ENCODE results near the gene SP9.

The SP9 gene

DNA sequence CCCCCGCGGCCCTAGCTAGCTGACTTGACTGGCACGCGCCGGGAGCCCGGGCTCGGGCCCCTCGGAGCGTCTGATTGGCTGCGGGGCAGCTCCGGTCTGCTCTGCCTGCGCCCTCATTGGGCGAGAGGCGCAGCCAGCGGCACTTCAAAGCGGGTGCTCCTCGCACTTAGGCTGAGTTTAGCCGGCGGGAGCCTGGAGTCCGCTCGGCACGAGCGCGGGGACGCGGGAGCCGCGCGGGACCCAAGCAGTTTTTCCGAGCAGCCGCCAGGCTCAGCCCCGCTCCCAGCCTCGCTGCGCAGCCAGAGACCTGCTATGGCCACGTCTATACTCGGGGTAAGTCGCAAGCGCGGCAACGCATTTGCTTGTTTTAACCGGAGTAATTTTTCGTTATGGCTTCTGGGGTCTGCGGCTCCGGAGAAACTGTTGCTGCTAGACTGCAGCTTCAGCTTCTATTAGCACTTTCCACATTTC lies at the start of gene SP9:
Gene SP9, plus strand, starts transcription at position 174 of the 471 bp plus-strand sequence. Its CDS starts 139 bp downstream, at position 313.
- Histone ChIP-seq H3K9me3 (replicated peaks in 1 of 11) (peaks cover 0 to 21% (median 8%) of the 10 kb centered on the region in 11 experiments; a peak in 12 of 22 replicates), H3K27ac (no peak within 1 kb of the TSS), H4K20me1 (peaks cover 0 to 99% (median 88%) of the 10 kb centered on the region in 11 experiments; a peak in 20 of 22 replicates), H3K27me3 (peaks cover 100% of the 10 kb centered on the region in 11 experiments), H3K4me3 (peak within 1 kb of the TSS in 4 of 10 experiments; percentile 1 to 65 (median 56); a peak in 4 of 20 replicates), H3K9ac (no peak within 1 kb of the TSS), H3K4me2 (peak within 1 kb of the TSS in 4 of 11 experiments; percentile 94 to 99 (median 96); a peak in 7 of 22 replicates), H3K4me1 (peaks cover 16 to 33% (median 22%) of the 10 kb centered on the region in 10 experiments), H3K36me3 (no peaks in the 10 kb centered on the region)
- no peak for TF ChIP-seq Cebpa-rat (IDR thresholded peaks at IDR 0.05)

DNA sequence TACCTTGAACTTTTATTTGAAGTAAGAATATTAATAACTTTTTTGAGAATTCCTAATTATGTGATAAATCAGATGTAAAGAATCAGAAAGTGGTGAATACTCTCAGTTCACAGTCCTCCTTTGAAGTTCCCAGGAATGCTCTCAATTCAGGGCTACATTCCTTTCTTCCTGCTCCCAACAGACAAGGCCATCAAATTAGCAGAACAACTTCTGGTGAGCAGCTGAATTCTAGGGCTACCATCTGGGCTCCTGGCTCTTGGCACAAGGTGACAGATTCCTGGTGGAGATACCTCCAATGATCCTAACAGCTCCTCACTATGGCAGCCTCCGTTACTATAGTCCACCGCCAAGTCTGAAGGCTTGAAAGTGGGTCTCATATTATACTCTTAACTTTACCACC lies 48.6 kb upstream of the SP9 start:
- 0 out of 22 replicates have a peak, but pooled peaks cover 0 to 3% (median 0%) of the 10 kb centered on the region in 11 experiments for H3K9me3 ChIP-seq (replicated peaks in 1 of 11)
- H3K9ac ChIP-seq = no peak overlapping the region
- H4K20me1 ChIP-seq = no peaks in the 10 kb centered on the region
- H3K4me2 ChIP-seq = no peak overlapping the region
- H3K4me1 ChIP-seq = peaks cover 0 to 16% (median 0%) of the 10 kb centered on the region in 10 experiments; a peak in 6 of 20 replicates
- no peak overlapping the region for H3K27ac ChIP-seq
- TF ChIP-seq Cebpa-rat (IDR thresholded peaks at IDR 0.05) = no peak
- no peaks in the 10 kb centered on the region for H3K27me3 ChIP-seq
- no peaks in the 10 kb centered on the region for H3K36me3 ChIP-seq
- no peak overlapping the region for H3K4me3 ChIP-seq

DNA sequence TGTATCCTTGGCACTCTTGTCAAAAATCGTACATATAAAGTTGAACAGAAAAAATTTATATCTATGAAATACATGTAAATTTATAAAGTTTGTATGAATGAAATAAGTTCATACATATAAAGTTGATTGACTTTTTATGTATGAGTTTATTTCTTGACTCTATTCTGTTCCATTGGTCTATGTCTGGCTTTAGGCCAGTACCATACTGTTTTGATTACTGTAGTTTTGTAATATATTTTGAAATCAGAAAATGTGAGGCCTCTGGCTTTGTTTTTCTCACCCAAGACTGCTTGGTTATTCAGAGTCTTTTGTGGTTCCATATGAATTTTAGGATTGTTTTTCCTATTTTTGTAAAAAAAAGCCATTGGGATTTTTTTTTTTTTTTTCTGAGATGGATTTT lies 41.8 kb upstream of the SP9 start:
- H3K4me3 ChIP-seq = no peak overlapping the region
- no peaks in the 10 kb centered on the region for H3K36me3 ChIP-seq
- H3K4me1 ChIP-seq = no peaks in the 10 kb centered on the region
- no peaks in the 10 kb centered on the region for H4K20me1 ChIP-seq
- H3K27me3 ChIP-seq = no peaks in the 10 kb centered on the region
- peaks cover 14 to 19% (median 16%) of the 10 kb centered on the region in 11 experiments; a peak in 21 of 22 replicates for H3K9me3 ChIP-seq (replicated peaks in 1 of 11)
- no peak overlapping the region for H3K4me2 ChIP-seq
- H3K27ac ChIP-seq = no peak overlapping the region
- TF ChIP-seq Cebpa-rat (IDR thresholded peaks at IDR 0.05) = no peak
- no peak overlapping the region for H3K9ac ChIP-seq

DNA sequence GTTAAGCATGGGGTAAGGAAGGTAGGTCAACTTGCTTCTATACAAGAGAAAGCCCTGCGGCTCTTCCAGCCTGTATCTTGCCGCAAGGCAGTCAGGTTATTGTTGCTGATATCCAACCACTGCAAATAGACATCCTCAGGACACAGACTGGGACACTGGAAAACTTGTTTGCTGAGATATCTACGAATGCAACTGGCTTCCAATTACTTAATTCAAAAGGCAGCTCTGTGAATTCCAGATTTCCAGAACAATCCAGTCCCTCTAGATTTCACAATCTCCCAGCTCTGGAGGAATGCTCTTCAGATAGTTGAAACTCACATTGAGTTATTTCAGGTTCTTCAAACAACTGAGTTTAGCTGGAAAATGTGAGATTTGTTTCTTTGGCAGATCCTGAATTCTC lies 34.6 kb upstream of the SP9 start:
- no peaks in the 10 kb centered on the region for H3K9me3 ChIP-seq (replicated peaks in 1 of 11)

DNA sequence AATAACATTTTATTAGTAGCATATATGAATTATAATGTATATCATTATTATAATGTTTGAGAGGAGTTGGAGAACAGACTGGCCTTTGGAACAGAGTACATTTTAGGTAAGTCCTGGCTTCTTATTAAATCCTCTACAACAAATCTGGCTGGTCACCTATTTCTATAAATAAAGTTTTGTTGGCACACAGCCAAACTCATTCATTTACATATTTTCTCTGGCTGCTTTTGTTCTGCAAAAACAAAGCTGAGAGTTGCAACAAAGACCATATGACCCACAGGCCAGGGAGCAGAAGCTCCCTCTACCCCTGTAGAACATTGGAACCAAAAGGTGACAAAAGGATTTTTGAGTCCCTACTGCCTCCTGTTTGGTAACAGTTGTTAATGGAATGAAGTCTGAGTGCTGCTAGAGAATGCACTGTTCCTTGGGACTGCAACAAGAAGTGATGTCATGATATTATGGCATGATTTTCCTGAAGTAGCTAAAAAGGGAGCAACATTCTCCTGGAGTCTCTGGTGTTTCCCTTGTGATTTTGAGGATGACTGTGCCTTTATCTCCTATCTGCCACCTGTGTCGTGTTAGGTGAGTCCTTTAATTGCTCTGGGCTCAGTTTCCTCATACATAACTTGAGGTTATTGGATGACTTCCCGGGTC lies 22.0 kb upstream of the SP9 start:
- no peaks in the 10 kb centered on the region for H3K4me1 ChIP-seq
- no peaks in the 10 kb centered on the region for H3K27me3 ChIP-seq
- no peak overlapping the region for H3K9ac ChIP-seq
- no peak overlapping the region for H3K4me3 ChIP-seq
- no peaks in the 10 kb centered on the region for H3K36me3 ChIP-seq
- H3K9me3 ChIP-seq (replicated peaks in 1 of 11) = no peaks in the 10 kb centered on the region
- H4K20me1 ChIP-seq = no peaks in the 10 kb centered on the region
- TF ChIP-seq Cebpa-rat (IDR thresholded peaks at IDR 0.05) = no peak
- H3K4me2 ChIP-seq = no peak overlapping the region
- no peak overlapping the region for H3K27ac ChIP-seq

More for the DNA sequence above, 34.6 kb upstream of the SP9 start:
- no peak overlapping the region for H3K4me3 ChIP-seq
- H3K9ac ChIP-seq = no peak overlapping the region
- TF ChIP-seq Cebpa-rat (IDR thresholded peaks at IDR 0.05) = no peak
- no peaks in the 10 kb centered on the region for H3K36me3 ChIP-seq
- no peaks in the 10 kb centered on the region for H3K27me3 ChIP-seq
- H3K27ac ChIP-seq = no peak overlapping the region
- no peaks in the 10 kb centered on the region for H3K4me1 ChIP-seq
- no peaks in the 10 kb centered on the region for H4K20me1 ChIP-seq
- no peak overlapping the region for H3K4me2 ChIP-seq

DNA sequence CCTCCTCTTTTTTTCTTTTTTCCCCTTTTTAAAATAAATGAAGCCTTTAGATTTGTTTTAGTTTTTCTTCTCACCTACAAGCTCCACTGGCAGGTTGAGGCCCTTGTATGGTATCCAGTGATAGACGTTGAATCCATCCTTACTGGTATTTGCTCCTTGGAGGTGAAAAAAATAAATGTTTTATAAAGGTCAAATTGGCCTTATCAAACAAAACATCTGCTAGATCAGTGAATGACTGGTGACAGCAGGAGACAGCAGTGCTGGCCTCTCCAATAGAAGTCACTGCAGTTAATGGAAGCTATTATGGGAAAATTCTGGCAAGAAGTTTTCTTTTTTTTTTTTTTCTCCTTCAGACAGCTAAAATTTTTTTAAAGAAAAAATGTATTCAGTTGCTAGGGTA lies 12.6 kb upstream of the SP9 start:
- no peak for TF ChIP-seq Cebpa-rat (IDR thresholded peaks at IDR 0.05)
- peaks cover 34 to 55% (median 47%) of the 10 kb centered on the region in 11 experiments for H3K27me3 ChIP-seq
- no peak overlapping the region for H3K4me2 ChIP-seq
- H3K36me3 ChIP-seq = no peaks in the 10 kb centered on the region
- H3K27ac ChIP-seq = no peak overlapping the region
- H3K4me1 ChIP-seq = peaks cover 0 to 10% (median 9%) of the 10 kb centered on the region in 10 experiments; a peak in 15 of 20 replicates
- no peak overlapping the region for H3K9ac ChIP-seq
- peaks cover 0 to 9% (median 6%) of the 10 kb centered on the region in 11 experiments; a peak in 13 of 22 replicates for H4K20me1 ChIP-seq
- no peak overlapping the region for H3K4me3 ChIP-seq
- H3K9me3 ChIP-seq (replicated peaks in 1 of 11) = peaks cover 10 to 20% (median 16%) of the 10 kb centered on the region in 11 experiments

DNA sequence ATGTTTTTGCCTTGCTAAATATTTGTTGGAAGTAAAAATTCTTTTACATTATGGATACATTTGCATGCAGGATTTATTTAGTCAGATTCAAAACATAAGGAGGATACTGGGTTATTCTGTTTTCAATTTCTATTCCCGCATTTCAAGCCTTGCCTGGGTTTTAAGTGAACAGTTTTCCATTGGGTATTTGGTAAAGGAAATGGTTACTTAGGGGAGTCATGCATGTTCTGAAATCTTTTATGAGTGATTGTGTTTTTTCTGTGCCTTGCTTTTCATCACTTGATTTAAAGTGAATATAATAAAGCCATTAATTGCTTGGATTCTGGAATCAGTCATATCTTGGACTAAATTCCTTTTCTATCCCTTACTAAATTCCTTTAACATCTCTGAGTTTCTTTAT lies 12.0 kb upstream of the SP9 start:
- peaks cover 0 to 15% (median 12%) of the 10 kb centered on the region in 11 experiments; a peak in 13 of 22 replicates for H4K20me1 ChIP-seq
- TF ChIP-seq Cebpa-rat (IDR thresholded peaks at IDR 0.05) = no peak
- H3K27me3 ChIP-seq = peaks cover 40 to 61% (median 53%) of the 10 kb centered on the region in 11 experiments
- H3K4me3 ChIP-seq = no peak overlapping the region
- no peak overlapping the region for H3K4me2 ChIP-seq
- H3K27ac ChIP-seq = no peak overlapping the region
- H3K4me1 ChIP-seq = peaks cover 0 to 14% (median 11%) of the 10 kb centered on the region in 10 experiments; a peak in 15 of 20 replicates
- H3K36me3 ChIP-seq = no peaks in the 10 kb centered on the region
- no peak overlapping the region for H3K9ac ChIP-seq
- peaks cover 13 to 26% (median 22%) of the 10 kb centered on the region in 11 experiments for H3K9me3 ChIP-seq (replicated peaks in 1 of 11)

DNA sequence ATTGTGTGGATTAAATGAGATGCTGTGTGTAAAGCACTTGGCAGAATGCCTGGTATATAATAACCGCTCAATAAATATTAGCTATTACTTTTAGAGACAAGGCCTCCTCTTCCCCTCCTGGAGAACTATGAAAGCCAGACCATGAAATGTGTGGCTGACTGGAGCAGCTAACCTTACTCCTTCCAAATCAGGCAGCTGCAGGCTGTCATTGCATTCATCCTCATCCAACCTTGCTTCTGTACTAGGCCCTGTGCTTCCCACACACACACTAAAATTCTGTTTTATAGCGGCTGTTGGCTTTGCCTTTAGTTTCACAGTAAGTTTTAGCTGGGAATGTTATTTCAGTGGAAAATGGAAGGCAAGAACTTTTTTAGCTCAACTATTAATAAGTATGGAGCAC lies 10.2 kb upstream of the SP9 start:
- H3K27me3 ChIP-seq = peaks cover 57 to 79% (median 70%) of the 10 kb centered on the region in 11 experiments
- H3K36me3 ChIP-seq = no peaks in the 10 kb centered on the region
- H3K4me2 ChIP-seq = no peak overlapping the region

DNA sequence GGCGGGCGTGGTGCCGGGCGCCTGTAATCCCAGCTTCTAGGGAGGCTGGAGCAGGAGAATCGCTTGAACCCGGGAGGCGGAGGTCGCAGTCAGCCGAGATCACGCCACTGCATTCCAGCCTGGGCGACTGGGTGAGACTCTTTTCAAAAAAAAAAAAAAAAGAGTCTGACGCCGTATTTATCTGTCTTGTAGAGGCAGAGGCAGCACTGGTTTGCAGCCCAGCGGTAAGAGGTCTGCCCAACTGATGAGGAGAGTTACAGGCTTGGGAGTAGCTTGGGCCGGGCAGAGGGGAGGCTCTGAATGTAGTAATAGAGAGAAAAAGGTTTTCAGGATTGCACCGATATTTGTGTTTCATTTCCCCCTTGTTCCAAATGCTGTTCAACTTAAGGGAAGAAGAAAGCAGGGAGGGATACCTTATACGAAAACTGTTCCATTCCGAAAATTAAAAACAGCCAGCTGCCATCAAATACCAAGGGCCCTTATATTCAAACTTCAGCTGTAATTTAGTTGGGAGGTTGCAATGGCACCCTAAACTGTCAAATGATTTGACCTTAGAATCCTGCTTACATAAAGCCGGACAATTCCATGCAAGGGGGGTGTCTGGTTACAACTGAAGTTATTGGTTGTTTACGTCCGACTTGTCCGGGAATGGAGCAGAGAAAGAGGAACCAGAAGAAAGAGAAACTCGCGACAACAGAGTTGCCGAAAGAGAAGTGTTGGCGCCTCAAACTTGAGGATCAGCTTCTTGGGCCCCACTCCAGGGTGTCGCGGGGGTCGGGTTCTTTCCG lies 9.2 kb upstream of the SP9 start:
- TF ChIP-seq Cebpa-rat (IDR thresholded peaks at IDR 0.05) = no peak
- Histone ChIP-seq H3K4me2 (peak overlapping the region in 9 of 11 experiments; percentile 62 to 91 (median 76); a peak in 14 of 22 replicates), H3K4me1 (peaks cover 0 to 18% (median 12%) of the 10 kb centered on the region in 10 experiments; a peak in 16 of 20 replicates), H3K27me3 (peaks cover 68 to 89% (median 81%) of the 10 kb centered on the region in 11 experiments), H3K9me3 (replicated peaks in 1 of 11) (peaks cover 13 to 36% (median 24%) of the 10 kb centered on the region in 11 experiments), H3K4me3 (peak overlapping the region in 9 of 10 experiments; percentile 37 to 67 (median 55); a peak in 15 of 20 replicates), H4K20me1 (peaks cover 0 to 40% (median 26%) of the 10 kb centered on the region in 11 experiments; a peak in 14 of 22 replicates), H3K36me3 (no peaks in the 10 kb centered on the region), H3K9ac (no peak overlapping the region), H3K27ac (no peak overlapping the region)

More for the DNA sequence above, 10.2 kb upstream of the SP9 start:
- no peak overlapping the region for H3K27ac ChIP-seq
- peaks cover 0 to 18% (median 12%) of the 10 kb centered on the region in 10 experiments; a peak in 16 of 20 replicates for H3K4me1 ChIP-seq
- H3K9ac ChIP-seq = no peak overlapping the region
- H3K4me3 ChIP-seq = no peak overlapping the region
- peaks cover 0 to 29% (median 20%) of the 10 kb centered on the region in 11 experiments; a peak in 14 of 22 replicates for H4K20me1 ChIP-seq
- TF ChIP-seq Cebpa-rat (IDR thresholded peaks at IDR 0.05) = no peak
- H3K9me3 ChIP-seq (replicated peaks in 1 of 11) = peaks cover 13 to 30% (median 24%) of the 10 kb centered on the region in 11 experiments
